ENCODE data around the gene BAG3. TPM values are rescaled to one million over a fixed set of nuclear protein-coding genes. Genes with fewer than 3 reads are reported as not detected.

Gene BAG3
- total and polyA plus RNA-seq, 10 donors: 2.1 to 36.0 (median 16.7) TPM

- 0 to 2% (median 1%) methylated on average over 38 to 95 of the region's 95 CpGs for WGBS, 5 donors
- peak; percentile 100 for DNase-seq
- Histone ChIP-seq H3K4me3 (peak within 1 kb of the TSS; percentile 63 to 93 (median 81)), H3K27ac (peak within 1 kb of the TSS; percentile 79 to 95 (median 94)), H3K27me3 (replicated peaks in 1 of 7) (no peaks in the 10 kb centered on the region), H3K4me1 (peaks cover 16 to 55% (median 42%) of the 10 kb centered on the region in 6 donors), H3K9me3 (no peaks in the 10 kb centered on the region), H3K36me3 (no peaks in the 10 kb centered on the region)
- TF ChIP-seq POLR2AphosphoS5 (IDR thresholded peaks at IDR 0.05): peak in 2 of 3 donors; percentile 2 to 69
- TF ChIP-seq POLR2A (IDR thresholded peaks at IDR 0.05): no peak
- TF ChIP-seq CTCF (IDR thresholded peaks at IDR 0.05 in 8 of 11, conservative IDR thresholded peaks at IDR 0.05 in 3 of 11): peak in 9 of 11 experiments; percentile 23 to 70 (median 44)
- intact Hi-C loops (cut with DNase I; ENCODE audit: low total_unique reads): no loop called here
These were observed 74.9 kb downstream of the BAG3 start, which contains the start of gene INPP5F for GRCh38 chr10:119725828-119726675. Gene INPP5F (plus strand): TSS chr10:119726050. CDS start chr10:119726263, 213 bp downstream.

GRCh38 chr10:119726676-119727261 lies 75.6 kb downstream of the BAG3 start:
- Histone ChIP-seq H3K27ac (peak overlapping the region in 7 of 8 donors; percentile 83 to 95 (median 94)), H3K4me1 (peaks cover 16 to 55% (median 42%) of the 10 kb centered on the region in 6 donors), H3K4me3 (peak overlapping the region; percentile 63 to 93 (median 81)), H3K27me3 (replicated peaks in 1 of 7) (no peaks in the 10 kb centered on the region), H3K9me3 (no peaks in the 10 kb centered on the region), H3K36me3 (no peaks in the 10 kb centered on the region)
- TF ChIP-seq POLR2AphosphoS5 (IDR thresholded peaks at IDR 0.05): no peak
- TF ChIP-seq POLR2A (IDR thresholded peaks at IDR 0.05): no peak
- no peak for TF ChIP-seq CTCF (IDR thresholded peaks at IDR 0.05 in 8 of 11, conservative IDR thresholded peaks at IDR 0.05 in 3 of 11)
- no peak for DNase-seq
- intact Hi-C loops (cut with DNase I; ENCODE audit: low total_unique reads): no loop called here
- WGBS, 5 donors: 51 to 58% (median 53%) methylated on average over 12 to 14 of the region's 14 CpGs

Other genes with a start within 250 kb of the BAG3 start
- gene RGS10, start 108.7 kb upstream of the BAG3 start, total RNA-seq: 10 to 100 TPM; 29.1 to 74.1 (median 38.9) TPM
- gene RGS10, start 108.7 kb upstream of the BAG3 start, polyA plus RNA-seq: 100 to 1,000 TPM in 1 of 3 donors, 10 to 100 TPM in 2; 52.7 to 127 (median 92.9) TPM
- 100 to 1,000 TPM in 6 of 7 donors, 10 to 100 TPM in 1; 83.3 to 126 (median 115) TPM for gene TIAL1, start 54.4 kb upstream of the BAG3 start, total RNA-seq
- 10 to 100 TPM; 54.1 to 81.5 (median 80.7) TPM for gene TIAL1, start 54.4 kb upstream of the BAG3 start, polyA plus RNA-seq
- gene INPP5F, start 74.7 kb downstream of the BAG3 start, total RNA-seq: 10 to 100 TPM in 6 of 7 donors, 1 to 10 TPM in 1; 8.4 to 16.2 (median 12.5) TPM
- gene INPP5F, start 74.7 kb downstream of the BAG3 start, polyA plus RNA-seq: 1 to 10 TPM; 6.0 to 6.9 (median 6.4) TPM
- gene MCMBP, start 221.5 kb downstream of the BAG3 start, total RNA-seq: 10 to 100 TPM; 43.3 to 67.6 (median 48.6) TPM
- 10 to 100 TPM; 14.2 to 26.2 (median 21.0) TPM for gene MCMBP, start 221.5 kb downstream of the BAG3 start, polyA plus RNA-seq
- gene SEC23IP, start 241.3 kb downstream of the BAG3 start, total RNA-seq: 10 to 100 TPM; 26.0 to 59.9 (median 56.3) TPM
- gene SEC23IP, start 241.3 kb downstream of the BAG3 start, polyA plus RNA-seq: 1 to 10 TPM; 6.8 to 9.7 (median 8.1) TPM